K562 treated with DMSO at 1 percent for 4 hours (cell line): ENCODE data around the gene RBM24. TPM values are rescaled to one million over a fixed set of nuclear protein-coding genes. Genes with fewer than 3 reads are reported as not detected.

Experiments used
- total RNA-seq: library from RNA; unstranded; fragments of 300-600 nt; gene quantifications from 2 replicates; pipeline ENCODE4 v1.2.3, GENCODE V29; 2022; ENCODE audit not compliant: insufficient read depth

Gene RBM24
- not detected in 2 replicates for total RNA-seq

DNA sequence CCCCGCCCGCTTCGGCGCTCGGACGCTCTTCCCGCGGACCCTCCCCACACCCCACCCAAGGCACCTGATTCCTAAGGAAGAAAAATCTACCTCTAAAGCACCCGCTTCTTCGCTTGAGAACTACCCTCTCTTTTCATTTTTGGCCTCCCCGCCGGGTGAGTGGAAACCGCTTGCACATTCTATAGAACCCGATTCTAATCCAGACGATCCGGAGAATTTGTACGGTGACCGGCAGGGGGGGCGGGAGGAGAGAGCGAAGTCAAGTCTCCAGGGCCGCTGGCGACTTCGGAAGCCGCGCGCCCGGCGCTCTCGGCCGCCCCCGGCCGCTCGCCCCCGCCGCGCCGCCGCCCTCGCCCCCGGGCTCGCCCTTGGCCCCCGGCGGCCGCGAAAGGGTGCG is at the start of gene RBM24:
Gene RBM24, plus strand, starts transcription at position 262 of the 397 bp plus-strand sequence. CDS start 221 bp downstream, outside the sequence.

Other genes starting within 250 kb of the RBM24 start
- gene STMND1, start 179.3 kb upstream of the RBM24 start, total RNA-seq, result not detected in 2 replicates
- not detected in 2 replicates for gene CAP2, start 112.2 kb downstream of the RBM24 start, total RNA-seq